Measurements from ENCODE around the gene CDC42SE2. TPM values are rescaled to one million over a fixed set of nuclear protein-coding genes. Genes with fewer than 3 reads are reported as not detected.

The CDC42SE2 gene, protein sequence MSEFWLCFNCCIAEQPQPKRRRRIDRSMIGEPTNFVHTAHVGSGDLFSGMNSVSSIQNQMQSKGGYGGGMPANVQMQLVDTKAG
- polyA plus RNA-seq = 10 to 100 TPM; 10.2 to 14.7 (median 14.7) TPM

DNA sequence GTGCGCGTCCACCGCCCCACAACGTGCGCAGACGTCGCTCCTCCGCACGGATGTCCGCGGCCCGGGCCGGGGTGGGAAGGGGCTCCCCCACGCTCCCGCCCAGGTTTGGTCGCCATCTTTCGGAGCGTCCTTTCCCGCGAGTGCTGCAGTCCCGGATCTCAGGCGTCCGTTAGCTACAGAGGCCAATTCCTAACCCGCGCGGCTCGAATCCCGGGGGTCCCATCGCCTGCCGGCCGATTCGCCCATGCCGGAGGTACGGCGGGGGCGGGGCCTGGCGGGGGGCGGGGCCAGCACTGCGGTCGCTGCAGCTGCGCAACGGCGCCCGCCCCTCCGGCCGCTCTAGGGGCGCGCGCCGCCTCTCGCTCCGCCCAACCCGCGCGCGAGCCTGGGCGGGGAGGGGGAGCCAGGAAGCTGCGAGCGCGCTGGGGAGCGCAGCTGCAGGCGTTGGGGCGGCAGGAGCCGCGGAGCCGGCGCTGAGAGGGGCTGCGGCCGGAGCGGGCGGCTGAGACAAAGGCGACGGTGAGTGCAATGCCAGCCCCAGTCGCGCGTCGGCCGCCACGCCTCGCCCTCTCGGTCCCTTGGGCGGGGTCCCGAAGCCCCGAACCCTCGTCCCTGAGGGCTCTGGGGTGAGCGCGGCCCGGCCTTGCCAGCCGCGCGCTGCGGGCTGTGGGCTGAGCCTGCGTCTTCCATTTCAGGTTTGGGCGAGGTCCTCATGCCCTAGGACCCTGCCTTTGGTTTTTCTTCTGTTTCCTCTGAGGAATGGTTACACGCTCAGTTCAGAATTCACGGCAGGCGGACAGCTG, at the start of gene CDC42SE2:
Gene CDC42SE2, plus strand, starts transcription at position 406 of the 803 bp plus-strand sequence. CDS start 95,441 bp downstream, outside the sequence.
- 0 to 1% (median 0%) methylated on average over 89 to 97 of the region's 97 CpGs for WGBS, 3 donors

GRCh38 chr5:131214609-131215227, 49.1 kb upstream of the CDC42SE2 start:
- H3K27ac ChIP-seq (ENCODE audit: low read depth, low read length) = no peak overlapping the region
- WGBS, 3 donors = 61 to 72% (median 68%) methylated on average over 3 of the region's 3 CpGs

More for the DNA sequence above, at the start of gene CDC42SE2:
- peak within 1 kb of the TSS; percentile 12 for H3K27ac ChIP-seq (ENCODE audit: low read depth, low read length)

GRCh38 chr5:131217791-131218190, 46.1 kb upstream of the CDC42SE2 start:
- 78 to 98% (median 89%) methylated on average over 4 of the region's 4 CpGs for WGBS, 3 donors
- H3K27ac ChIP-seq (ENCODE audit: low read depth, low read length) = no peak overlapping the region

DNA sequence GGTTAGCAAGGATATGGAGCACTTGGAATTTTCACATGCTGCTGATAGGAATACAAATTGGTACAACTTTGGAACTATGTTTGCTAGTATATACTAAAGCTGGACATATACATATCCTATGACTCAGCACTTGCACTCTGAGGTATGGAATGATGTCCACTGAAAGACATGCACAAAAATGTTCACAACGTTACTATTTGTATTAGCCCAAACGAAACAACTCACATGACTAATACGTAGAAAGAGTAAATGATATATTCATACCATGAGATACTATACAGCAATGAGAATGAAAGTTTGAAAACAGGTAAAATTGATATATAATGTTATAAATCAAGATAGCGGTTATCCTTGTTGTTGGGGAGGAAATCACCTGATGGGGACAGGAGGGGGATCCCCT, 45.5 kb upstream of the CDC42SE2 start:
- no peak overlapping the region for H3K27ac ChIP-seq (ENCODE audit: low read depth, low read length)
- WGBS, 3 donors = 68 to 92% (median 86%) methylated on average over 4 of the region's 4 CpGs

DNA sequence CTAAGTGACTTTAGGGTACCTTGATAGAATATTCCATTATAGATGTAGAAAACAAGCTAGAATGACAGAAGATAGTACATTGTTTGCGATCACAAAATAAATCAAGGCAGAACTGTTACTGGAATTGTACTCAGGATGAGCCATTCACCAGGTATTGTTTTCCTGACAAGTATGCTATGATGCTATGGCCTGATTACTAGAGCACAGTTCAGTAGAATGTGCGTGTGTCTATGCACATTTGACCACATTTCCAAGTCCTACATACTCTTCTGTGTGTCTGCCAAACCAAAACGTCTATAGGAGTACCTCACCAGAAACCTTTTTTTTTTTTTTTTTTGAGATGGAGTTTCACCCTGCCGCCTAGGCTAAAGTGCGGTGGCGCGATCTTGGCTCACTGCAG, 43.3 kb upstream of the CDC42SE2 start:
- WGBS, 3 donors = 89 to 93% (median 92%) methylated on average over 7 of the region's 7 CpGs
- no peak overlapping the region for H3K27ac ChIP-seq (ENCODE audit: low read depth, low read length)

GRCh38 chr5:131221008-131221703, 42.7 kb upstream of the CDC42SE2 start:
- H3K27ac ChIP-seq (ENCODE audit: low read depth, low read length) = no peak overlapping the region
- 85 to 95% (median 91%) methylated on average over 10 of the region's 10 CpGs for WGBS, 3 donors

- no peak overlapping the region for H3K27ac ChIP-seq (ENCODE audit: low read depth, low read length)
Observed at GRCh38 chr5:131221888-131222287, 42.0 kb upstream of the CDC42SE2 start.

DNA sequence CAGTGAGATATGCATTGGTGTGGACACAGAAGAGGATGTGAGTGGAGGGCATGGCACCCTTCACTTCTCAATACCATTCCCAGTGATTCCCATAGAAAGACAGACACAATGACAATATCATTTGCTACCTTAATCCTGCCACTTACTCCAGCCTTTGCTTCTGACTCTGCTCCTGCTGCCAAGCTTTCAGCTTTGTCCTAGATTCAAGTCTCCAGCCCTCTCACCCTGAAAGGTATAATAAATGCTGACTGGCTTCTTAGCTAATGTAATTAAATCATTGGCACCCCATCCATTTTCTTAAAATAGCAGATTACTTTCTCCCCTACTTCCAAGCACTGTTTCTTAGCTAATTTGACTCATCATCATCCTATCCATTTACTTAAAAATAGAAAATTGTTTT, 41.1 kb upstream of the CDC42SE2 start:
- H3K27ac ChIP-seq (ENCODE audit: low read depth, low read length) = no peak overlapping the region

DNA sequence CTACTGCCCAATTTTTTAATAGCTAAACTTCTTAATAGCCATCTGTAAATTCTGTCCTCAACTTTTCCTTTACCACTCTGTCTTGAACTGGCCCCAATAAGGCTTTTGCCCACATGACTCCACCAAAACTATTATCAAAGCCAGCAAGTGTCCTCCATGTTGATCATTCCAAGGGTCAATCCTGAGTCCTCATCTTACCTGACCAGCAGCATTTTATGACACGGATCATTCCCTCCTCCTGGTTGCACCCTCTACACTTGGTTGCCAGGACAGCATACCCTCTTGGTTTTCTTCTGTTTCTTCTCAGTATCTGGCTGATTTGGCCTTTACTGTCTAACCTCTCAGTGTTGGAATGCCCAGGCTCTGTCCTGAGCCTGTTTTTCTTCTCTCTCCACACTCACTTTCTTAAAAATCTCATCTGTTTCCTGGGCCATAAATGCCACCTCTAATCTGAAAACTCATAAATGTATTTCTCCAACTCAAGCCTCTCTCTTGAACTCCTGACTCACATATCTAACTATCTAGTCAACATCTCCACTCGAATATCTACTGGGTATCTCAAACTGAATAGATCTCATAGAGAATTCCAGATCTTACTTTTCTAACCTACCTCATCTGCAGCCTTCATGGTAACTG, 40.0 kb upstream of the CDC42SE2 start:
- H3K27ac ChIP-seq (ENCODE audit: low read depth, low read length) = no peak overlapping the region
- WGBS, 3 donors = 83 to 90% (median 88%) methylated on average over 2 of the region's 2 CpGs

DNA sequence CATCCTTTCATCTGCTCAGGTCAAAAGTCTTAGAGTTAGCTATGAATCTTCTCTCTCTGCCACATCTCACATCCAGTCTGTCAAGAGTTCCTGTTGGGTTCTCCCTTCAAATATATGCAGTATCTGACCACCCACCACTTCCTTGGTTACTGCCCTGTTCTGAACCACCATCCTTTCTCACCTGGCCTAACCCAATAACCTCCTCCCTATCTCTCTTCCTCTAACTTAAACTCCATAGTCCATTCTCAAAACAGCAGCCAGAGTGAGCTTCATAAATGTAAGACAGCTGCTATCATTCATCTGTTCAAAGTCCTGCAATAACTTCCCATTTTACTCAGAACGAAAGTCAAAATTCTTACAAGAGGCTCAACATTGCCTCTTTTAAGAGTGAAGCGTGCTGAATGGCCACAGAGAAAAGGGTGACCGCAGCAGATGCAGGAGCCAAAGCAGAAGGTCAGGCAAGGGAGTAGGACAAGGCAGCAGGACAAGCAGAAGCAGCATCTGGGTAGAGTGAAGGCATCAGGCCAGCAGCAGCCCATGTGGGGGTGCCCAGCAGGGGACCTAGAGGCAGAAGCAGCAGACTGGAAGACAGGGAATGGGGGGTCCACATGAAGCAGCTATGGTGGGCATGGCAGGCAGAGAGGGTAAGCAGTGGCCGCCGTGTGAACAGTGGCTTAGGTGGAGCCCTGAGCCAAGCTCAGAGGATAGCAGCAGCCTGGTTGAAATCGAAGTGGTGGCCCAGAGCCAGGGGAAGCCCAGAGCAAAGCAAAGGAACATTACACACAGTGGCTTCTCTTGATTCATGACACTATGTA, 39.3 kb upstream of the CDC42SE2 start:
- H3K27ac ChIP-seq (ENCODE audit: low read depth, low read length) = no peak overlapping the region
- 61 to 82% (median 69%) methylated on average over 6 of the region's 6 CpGs for WGBS, 3 donors

- H3K27ac ChIP-seq (ENCODE audit: low read depth, low read length) = no peak overlapping the region
- WGBS, 3 donors = 76 to 97% (median 91%) methylated on average over 4 of the region's 4 CpGs
Observed at GRCh38 chr5:131225282-131225974, 38.4 kb upstream of the CDC42SE2 start.

DNA sequence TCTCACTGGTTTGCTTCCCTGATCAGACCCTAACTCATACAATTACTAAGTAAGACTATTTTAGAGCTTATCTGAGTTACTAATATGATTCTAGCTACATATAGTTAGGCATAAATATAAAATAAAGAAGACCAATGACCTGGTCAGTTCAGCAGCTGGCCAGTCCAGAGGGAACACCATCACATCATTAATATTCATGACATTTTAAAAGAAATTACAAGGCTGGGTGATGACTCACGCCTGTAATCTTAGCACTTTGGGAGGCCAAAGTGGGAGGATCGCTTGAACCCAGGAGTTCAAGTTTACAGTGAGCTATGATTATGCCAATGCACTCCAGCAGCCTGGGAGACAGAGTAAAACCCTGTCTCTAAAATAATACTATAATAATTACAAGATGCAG, 37.0 kb upstream of the CDC42SE2 start:
- 81 to 85% (median 82%) methylated on average over 2 of the region's 2 CpGs for WGBS, 3 donors
- no peak overlapping the region for H3K27ac ChIP-seq (ENCODE audit: low read depth, low read length)

GRCh38 chr5:131228646-131229045, 35.2 kb upstream of the CDC42SE2 start:
- no peak overlapping the region for H3K27ac ChIP-seq (ENCODE audit: low read depth, low read length)
- 63 to 79% (median 69%) methylated on average over 1 of the region's 1 CpG for WGBS, 3 donors

GRCh38 chr5:131229623-131230022, 34.2 kb upstream of the CDC42SE2 start:
- 90% methylated on average over 4 of the region's 4 CpGs for WGBS, 3 donors

GRCh38 chr5:131230406-131230805, 33.4 kb upstream of the CDC42SE2 start:
- H3K27ac ChIP-seq (ENCODE audit: low read depth, low read length) = no peak overlapping the region
- WGBS, 3 donors = 76 to 84% (median 84%) methylated on average over 5 of the region's 5 CpGs

More at GRCh38 chr5:131229623-131230022, 34.2 kb upstream of the CDC42SE2 start:
- H3K27ac ChIP-seq (ENCODE audit: low read depth, low read length) = no peak overlapping the region

- 65 to 88% (median 73%) methylated on average over 1 of the region's 1 CpG for WGBS, 3 donors
- H3K27ac ChIP-seq (ENCODE audit: low read depth, low read length) = no peak overlapping the region
Observed at GRCh38 chr5:131239686-131240085, 24.2 kb upstream of the CDC42SE2 start.

DNA sequence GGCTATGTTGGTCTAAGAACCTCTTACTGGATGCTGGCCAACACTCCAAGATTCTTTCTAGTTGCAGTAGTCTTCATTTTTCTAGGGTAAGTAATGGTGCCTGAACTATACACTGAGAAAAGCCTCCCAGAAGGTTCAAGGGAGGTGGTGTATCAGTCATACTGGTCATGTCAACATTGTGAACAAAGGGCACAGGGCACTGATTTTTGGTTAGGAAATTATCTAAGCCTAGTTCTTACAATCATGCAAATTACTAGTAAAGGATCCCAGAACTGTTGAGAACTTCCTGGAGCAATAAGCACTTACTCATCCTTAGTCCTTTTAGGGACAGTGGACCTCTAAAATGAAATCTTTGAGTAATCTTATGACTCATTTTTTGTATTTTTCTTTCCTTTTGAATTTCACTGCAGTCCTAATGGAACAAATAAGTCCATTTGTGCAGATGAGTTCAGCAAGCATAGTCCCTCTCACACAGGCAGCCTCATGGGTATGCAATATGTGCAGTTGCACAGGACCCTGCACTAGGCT, 21.1 kb upstream of the CDC42SE2 start:
- H3K27ac ChIP-seq (ENCODE audit: low read depth, low read length) = no peak overlapping the region
